NCI-H526 treated with DMSO at 0.1 percent for 48 hours (cell line): ENCODE measurements around the gene DNAJB6.
"Not testable (repeated sequence)": the region's sequence is repeated elsewhere in the genome, so short reads cannot be mapped to it uniquely, and the experiment has no call there.

Source experiments
- DNase-seq: peaks from one replicate; lab custom pipeline; 2025; lab: John Stamatoyannopoulos, UW

Gene DNAJB6

DNA sequence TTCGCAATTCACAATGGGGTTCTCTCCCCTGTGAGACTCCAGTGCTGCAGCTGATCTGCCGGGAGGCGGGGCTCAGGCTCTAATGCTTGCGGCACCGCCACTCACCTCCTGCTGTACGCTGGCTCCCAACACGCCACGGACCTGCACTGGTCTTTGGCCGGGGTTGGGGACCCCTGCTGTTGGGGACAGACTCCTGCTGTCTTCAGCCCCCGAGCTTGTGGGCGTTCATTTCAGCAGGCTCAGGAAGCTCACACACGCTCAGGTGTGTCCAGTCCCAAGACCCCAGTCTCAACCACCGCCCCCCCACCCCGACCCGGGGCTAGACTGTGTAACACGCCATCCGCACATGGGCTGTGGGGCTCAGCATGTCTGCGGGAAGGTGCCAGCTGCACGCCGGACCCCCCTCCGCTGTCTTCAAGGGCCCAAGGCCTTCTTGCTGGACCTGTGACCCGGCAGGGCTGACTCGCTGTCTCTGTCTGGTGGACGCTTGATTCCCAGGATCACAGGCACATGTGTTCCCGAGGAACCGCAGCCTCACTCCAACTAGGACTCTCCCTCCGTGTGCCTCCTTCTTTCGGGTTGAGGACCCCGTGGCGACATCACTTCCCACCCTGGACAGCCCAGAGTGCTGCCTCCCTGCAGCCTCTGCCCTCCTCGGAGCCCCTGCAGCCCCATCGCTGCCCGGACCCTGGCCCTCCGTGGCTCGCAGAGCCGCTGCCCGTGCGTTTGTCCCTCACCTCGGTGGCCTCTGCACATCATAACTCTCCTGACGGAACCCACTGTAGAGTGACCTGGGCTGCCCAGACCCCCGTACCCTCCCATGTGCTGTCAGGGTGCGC is 106.4 kb downstream of the DNAJB6 start:
- no peak for DNase-seq

DNA sequence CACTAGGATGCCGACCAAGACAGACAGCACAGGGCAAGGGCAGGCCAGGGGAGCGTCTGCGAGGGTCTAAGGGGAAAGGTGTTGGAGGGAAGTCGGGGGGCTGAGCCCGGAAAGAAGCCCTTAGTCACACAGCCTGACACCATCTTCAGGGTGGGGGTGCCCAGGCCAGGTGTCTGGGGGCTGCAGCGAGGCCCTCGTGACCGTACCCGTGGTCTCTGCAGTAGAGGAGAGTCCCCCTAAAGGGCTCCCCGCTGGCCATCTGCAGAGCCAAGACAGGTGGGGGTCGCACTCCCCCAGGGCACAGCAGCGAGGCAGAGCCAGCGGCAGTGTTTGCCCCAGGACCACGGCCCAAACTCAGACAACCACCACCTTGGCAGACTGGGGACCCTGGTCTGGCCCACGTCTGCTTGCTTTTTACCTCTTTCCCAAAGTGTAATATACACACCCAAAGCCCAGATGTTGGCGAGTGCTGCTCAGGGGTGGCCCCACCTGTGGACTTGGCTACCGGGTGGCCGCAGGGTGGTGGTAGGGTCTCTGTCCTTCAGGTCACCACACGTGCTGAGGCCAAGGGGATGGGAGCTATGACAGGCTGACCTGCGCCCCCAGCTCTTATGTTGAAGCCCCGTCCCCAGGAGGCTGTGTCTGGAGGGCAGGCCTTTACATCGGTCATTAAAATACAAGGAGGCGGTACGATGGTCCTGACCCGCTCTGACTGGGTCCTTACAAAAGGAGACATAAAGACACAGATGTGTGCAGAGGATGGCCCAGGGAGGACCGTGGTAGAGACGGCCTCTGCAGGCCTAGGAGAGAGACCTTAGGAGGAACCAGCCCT is 107.4 kb downstream of the DNAJB6 start:
- no peak for DNase-seq

DNA sequence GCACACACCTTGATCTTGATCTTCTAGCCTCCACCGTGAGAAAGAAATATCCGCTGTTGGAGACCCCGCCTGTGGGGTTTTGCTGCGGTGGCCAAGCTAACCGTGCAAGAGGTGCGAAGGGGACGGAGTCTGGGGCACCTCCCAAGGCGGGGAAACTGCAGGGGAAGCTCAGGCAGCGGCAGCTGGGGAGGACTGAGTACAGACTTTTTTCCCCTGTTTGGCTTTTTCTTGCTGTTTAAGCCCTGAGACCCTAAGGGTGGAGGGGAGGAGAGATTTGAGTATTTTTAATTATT is 108.0 kb downstream of the DNAJB6 start:
- DNase-seq, result no peak

DNA sequence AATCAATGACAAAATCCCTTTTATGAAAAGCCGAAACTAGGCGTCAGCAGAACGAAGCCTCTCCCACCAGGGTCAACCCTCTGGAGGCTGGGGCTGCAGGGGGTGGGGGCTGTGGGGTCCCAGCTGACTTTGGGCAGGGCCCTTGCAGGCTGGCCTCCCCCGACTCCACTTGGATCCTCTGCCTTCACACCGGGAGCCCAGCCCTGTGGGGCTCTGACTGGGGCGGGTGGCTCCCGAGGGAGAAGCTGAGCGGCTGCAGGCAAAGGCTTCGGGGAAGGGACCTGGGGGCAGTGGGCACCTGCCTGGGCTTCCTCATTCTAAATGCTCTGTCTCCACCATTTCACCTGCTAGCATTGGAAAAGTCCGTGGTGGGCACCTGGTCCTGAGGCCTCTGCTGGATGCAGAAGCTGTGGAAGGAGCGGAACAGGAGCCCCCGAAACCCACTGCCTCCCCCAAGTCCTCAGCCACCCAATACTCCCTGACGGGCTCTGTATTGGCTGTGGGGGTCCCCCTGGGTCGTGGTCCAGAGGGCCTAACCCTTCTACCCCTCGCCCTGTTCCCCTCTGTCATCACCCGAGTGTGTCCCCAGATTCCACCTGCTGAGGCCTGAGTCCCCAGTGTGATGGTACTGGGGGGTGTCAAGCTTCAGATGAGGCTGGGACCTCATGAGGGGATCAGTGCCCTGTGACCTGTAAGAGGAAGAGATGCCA is 108.6 kb downstream of the DNAJB6 start:
- DNase-seq, result no peak

DNA sequence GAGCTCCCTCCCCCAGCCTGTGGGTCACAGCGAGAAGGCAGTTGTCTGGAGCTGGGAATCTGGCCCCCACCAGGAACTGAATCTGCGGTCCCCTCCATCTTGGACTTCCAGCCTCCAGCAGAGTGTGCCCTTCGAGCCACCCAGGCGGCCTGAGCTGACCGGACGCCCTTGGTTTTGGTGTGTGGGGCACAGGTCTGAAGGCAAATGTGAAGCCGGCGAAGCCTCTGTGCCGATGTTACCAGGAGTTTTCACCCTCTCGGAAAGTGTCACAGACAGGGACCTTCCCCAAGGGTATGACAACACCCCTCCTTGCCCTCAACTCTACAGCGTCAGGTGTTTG is 109.1 kb downstream of the DNAJB6 start:
- no peak for DNase-seq

DNA sequence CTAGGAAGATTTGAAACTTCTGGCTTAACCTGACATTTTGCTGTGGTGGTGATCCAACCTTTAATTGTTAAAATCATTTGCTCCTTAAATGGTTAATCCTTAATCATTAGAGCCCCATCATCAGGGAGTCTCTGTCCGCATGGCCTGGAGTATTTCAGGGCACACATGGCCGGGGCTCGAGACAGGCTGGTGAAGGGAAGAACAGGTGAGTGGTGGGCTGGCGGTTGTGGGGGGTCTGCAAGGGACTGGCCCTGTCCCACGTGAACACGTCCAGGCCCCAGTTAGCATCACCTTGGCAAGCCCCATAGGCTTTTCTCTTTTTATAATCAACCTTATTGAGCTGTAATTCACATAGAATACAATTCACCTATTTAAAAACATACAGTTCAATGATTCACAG is 109.5 kb downstream of the DNAJB6 start:
- no peak for DNase-seq

DNA sequence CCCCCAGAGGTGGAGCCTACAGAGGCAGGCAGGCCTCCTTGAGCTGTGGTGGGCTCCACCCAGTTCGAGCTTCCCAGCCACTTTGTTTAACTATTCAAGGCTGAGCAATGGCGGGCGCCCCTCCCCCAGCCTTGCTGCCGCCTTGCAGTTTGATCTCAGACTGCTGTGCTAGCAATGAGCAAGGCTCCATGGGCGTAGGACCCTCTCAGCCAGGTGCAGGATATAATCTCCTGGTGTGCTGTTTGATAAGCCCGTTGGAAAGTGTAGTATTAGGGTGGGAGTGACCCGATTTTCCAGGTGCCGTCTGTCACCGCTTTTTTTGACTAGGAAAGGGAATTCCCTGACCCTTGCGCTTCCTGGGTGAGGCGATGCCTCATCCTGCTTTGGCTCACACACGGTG is 117.2 kb downstream of the DNAJB6 start:
- DNase-seq, result not testable (repeated sequence)

DNA sequence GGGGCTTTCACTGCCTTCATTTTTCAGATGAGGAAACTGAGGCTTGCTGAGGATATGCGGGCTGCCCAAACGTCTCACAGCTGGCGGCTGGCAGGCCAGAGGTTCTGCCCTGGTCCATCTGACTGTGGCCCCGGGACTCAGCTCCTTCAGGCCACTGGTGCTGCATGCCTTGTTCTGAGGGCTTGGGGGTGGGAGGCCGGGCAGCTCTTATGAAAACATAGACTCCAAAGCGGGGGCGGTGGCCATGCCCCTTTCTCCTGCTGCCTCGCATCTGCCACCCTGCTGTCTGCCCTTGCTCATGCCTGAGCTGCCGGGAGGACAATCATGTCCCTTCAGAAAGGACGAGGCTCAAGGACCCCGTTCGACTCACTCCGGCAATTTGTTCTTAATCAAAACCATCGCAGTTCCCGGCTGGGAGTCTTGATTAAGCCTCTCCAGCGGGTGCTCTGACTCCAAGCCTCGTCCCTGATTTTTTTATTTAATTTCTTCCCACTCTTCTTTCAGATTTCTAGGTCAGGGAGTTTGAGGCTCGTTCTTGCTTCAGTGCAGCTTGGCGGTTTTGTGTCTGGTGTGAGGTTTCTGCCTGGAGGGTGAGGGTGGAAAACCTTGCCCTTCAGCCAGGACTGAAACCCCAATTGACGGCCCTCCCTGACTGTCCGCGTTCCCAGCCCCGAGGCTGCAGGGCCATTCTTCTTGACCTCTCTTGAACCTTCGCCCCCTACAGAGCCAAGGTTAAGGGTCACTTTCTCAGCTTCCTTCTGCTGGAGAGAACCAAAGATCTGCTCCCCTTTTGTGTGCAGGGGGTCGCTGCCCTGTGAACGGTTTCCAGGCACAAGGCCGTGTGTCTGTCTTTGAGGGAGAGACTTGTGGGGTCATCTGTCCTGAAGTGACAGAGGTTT is 120.8 kb downstream of the DNAJB6 start:
- no peak for DNase-seq

DNA sequence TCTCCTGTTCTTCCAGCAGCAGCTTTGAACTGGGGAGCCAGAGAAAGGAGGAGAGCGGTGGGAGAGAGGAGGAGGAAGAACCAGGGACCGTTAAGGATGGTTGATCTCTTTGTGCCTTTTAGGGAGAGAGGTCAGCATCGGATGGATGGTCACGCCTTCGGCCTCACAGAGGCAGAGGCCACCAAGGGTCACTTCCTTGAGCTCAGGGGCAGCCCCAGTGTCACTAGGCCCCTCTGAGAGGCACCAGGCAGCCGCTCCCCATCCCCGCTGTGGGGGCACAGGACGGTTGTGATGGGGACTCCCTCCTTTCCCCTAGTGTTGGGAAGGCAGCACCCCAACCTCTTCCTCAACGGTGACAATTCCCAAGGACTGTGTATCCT is 121.4 kb downstream of the DNAJB6 start:
- DNase-seq, result no peak

DNA sequence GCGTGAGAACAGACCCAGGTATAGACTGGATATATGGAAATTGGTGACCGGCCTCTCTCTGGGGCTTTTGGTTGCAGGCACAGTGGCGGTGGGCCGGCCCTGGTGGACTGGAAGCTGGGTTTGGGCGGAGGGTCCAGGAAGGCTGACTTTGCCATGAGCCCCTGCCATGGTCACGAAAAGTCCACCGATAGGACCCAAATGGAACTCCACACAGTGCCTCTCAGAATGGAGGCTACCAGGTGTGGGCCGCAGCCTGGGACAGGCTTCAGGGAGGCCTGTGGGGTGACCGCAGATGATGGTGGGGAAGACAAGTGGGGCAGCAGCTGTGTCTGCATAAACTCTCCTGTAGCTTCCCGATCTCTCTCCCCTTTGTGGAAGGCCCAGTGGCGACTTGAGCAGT is 123.2 kb downstream of the DNAJB6 start:
- DNase-seq, result no peak

DNA sequence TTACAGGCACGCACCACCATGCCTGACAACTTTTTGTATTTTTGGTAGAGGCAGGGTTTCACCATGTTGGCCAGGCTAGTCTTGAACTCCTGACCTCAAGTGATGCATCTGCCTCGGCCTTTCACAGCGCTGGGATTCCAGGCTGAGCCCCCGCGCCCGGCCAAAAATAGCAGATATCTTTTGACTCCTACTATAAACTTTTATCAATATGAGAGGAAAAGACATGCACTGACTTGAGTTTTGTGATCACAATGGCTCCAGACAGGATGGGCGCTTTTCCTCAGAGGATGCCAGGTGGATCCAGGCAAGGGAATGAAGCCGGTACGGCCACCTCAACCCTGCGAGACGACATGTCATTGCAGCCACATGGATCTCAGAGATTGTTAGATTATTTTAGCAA is 123.9 kb downstream of the DNAJB6 start:
- no peak for DNase-seq

DNA sequence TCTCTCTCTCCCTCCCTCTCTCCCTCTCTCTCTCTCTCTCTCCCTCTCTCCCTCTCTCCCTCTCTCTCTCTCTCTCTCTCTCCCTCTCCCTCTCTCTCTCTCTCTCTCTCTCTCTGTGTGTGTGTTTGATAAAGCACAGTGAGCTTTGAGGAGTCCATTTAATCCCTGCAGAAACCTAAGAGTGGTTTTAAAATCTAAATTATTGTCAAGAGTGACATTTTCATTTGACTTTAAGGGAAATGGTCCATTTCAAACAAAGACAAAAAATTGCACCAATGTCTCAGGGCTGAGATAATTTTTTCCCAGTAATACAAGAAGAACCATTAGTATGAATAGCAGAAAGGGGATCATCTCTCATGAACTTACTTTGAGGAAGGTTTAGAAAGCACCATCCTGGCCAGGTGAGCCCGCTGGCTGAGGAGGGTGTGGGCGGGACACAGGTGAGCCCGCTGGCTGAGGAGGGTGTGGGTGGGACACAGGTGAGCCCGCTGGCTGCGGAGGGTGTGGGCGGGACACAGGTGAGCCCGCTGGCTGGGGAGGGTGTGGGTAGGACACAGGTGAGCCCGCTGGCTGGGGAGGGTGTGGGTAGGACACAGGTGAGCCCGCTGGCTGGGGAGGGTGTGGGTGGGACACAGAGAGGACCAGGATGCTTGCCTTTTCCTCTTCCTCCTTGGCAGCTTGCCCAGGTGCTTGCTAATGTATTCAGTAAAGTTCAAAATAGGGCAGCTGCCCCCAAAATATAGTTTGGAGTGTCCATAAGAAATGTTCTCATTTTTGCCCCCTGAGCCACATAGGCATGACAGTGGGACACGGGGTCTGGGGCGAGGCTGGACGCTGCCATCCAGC is 125.0 kb downstream of the DNAJB6 start:
- no peak for DNase-seq

DNA sequence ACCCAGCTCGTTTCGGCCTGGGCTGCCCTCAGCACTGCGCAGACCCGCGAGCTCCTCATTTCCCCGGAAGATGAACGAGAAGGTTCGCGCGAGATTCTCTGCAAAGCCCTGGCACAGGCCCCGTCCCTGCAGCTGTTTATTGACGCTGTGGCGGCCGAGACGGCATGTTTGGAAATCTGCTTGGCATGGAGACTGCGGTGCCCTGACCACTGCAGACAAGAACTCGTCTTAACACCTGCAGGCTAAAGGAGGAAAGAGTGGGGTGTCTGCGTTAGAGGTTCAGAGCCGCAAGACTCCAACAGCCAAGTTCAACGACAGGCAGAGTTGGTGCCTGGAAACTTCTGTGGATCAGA is 125.6 kb downstream of the DNAJB6 start:
- no peak for DNase-seq

DNA sequence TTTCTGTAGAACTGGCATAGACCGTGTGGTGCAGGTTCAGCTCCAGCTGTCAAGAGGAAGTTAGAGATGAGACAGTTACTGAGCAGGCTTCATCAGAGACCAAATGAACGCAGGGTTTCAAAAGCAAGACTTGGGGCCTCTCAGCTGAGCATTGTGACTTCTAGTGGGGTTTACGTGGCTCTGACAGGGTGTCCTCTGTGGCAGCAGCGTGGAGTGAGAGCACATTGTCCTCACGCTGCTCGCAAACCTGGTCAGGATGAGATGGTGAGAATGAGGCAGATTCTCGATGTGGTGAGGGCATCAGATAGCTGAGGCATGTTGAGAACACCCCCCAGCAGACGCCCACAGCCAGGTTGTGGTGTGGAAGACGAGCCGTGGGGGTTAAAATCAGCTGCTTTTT is 126.0 kb downstream of the DNAJB6 start:
- no peak for DNase-seq

DNA sequence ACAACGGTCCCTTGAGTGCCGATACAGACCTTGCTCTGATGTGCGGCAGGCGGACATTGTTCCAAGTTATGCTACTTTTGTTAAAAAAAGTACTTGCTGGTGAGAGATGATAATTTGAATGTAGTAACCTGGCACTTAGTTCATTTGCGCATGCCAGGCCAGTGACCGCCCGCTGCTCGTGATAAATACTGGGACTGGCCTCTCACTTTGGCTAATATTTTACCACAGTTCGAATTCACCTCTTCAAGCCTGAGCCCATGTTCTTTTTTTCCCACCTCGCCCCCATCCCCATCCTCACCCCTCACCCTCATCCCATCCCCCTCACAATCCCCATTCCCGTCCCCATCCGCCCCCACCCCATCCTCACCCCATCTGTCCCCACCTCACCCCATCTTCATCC is 126.4 kb downstream of the DNAJB6 start:
- DNase-seq, result no peak

DNA sequence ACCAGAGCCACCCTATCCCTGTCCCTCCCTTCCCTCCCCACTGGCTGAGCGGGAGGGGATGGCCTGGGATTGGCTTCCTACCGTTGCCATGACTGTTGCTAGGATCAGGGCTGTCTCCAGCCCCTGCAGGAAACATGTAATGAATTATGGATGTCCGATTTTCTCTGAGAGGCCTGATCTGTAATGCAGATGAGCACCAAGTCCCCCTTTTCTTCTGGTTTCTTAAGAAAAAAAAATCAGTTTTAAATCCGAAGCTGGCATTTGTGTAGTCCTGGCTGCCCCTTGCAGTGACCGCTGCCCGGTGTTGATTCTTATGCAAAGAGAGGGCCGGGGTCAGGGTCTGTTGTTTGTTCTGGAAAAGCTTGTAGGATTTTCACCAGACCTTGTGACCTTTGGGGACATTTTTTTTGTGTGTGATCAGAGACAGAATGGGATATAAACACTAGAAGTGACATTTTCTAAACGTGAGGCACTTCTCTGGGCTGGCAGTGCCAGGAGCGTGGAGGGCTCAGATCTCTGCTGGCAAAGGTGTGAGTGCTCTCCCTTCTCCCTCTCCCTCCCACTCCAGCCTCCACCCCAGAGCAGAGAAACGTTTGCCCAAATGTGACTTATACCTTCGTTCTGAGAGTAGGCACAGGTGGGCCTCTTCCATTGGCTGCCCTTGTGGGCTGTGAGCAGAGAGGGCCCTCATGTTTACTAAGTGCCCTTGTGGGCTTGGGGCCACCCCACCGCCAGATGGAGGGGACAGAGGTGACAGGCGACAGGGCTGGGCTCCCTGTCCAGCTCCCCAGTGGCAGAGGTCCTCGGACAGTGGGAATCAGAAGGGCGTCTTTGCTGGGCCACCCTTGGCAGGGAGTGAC is 127.5 kb downstream of the DNAJB6 start:
- no peak for DNase-seq

DNA sequence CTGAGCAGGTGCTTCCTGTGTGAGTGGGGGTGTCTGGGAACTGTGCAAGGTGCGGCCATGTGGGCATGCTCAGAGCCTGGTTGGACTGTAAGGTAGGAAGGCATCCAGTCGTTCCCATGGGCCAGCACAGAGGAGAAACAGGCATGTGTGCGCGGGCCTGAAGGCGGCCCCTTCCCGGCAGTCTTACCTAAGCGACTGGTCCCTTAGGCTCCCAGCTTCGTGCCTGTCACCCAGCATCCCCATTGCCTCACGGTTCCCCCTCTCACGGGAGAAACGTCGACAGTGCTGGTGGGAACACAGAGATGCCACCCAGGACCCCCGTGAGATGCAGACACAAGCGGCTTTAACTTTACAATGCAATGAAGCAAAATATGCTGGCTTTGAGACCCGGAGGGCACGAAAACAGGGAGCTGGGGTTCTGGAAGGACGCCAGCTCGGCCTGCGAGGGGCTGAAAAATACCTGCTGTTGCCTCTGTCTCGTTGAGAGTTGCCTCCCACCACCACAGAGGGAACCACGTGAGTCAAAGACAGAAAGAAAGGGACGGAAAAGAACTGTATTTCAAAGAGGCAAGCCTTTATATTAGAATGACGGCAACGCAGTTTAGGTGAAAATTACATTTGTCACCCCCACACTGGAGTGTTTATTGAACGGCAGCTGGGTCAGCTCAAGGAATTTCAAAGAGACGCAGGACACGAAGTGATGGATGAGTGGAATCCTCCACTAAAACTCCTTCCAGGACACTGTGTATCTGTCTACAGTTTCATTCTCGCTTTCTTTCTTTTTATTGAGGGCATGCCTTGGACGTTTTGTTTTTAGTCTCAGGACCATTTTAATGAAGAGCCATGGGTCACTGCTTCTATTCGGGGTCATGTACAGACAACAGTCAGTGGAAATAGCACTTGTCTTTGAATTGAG is 128.4 kb downstream of the DNAJB6 start:
- no peak for DNase-seq

DNA sequence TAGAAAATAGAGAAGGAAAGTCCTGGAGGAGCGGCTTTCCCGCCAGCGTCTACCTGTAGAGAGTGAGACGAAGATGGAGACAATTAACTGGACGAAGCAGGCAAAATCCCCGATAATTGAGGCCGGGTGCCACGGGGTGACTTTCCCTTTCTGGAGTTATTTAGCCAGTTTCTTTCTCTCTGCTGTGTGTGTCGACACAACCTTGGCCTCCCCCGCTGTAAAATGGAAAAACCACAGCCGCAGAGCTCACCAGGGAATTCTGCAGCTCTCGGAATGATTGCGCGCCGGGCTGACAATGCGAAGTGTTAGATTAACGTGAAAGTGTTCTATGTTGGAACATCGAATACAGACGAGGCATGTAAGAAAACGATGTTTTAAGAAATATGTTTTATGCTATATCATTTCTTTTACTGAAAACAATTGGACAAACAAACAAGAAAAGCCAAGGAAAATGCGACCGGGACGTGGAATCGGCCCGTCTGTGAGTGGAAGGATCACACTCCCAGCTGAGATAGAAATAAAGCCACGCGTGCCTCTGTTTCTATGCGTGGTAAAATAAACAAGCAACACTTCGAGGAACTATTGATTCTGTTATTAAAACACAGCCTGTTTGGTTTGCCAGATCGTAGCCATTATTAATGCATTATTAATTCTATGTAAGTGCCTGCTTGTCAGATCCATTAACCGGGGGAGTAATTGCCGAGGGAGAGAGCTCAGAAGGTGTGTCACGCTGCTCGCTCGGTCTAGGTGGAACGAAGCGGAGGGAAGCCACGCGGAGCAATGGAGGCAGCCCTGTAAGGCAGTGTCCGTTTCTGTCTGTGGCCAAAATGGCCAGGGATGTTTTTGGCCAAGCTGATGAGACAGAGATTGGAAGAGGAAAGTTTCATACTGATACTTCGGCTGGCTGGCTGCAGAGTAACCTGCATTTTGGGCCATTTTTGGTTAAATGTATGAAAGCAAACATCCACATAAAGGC is 129.4 kb downstream of the DNAJB6 start:
- DNase-seq, result no peak
